Effector memory CD8-positive, alpha-beta T cell (primary cell): Measurements from ENCODE around the gene SRSF1.
A peak's percentile ranks its signal among the peaks of the same experiment; 100 is the strongest.

Source experiments
- ATAC-seq: fragments of 150-1000 bp; cut with Tn5 transposase; replicated peaks from 2 replicates; pipeline ENCODE4 v1.10.0; 2021; ENCODE audit warnings: mild to moderate bottlenecking, moderate library complexity
- DNase-seq, 3 experiments: peaks; one replicate each; pipeline ENCODE4 v3.0.0; 2021
- H3K27ac Mint-ChIP-seq, 2 donors: one replicate each; pipeline ENCODE4 v1.8.0; 2022; ENCODE audit warnings: mild to moderate bottlenecking in 2 of 2, mixed read lengths in 2 of 2, moderate library complexity in 2 of 2
- H3K27me3 Mint-ChIP-seq, 2 donors: one replicate each; pipeline ENCODE4 v1.8.0; 2022; ENCODE audit warnings: mixed read lengths in 2 of 2
- H3K36me3 Mint-ChIP-seq: one replicate; pipeline ENCODE4 v1.8.0; 2022; ENCODE audit warnings: mild to moderate bottlenecking, moderate library complexity, mixed read lengths; ENCODE audit not compliant: insufficient read depth
- H3K4me1 Mint-ChIP-seq, 2 donors: one replicate each; pipeline ENCODE4 v1.8.0; 2022; ENCODE audit warnings: low read depth in 2 of 2, mixed read lengths in 2 of 2
- H3K4me3 Mint-ChIP-seq, 2 donors: one replicate each; pipeline ENCODE4 v1.8.0; 2022; ENCODE audit warnings: mild to moderate bottlenecking in 2 of 2, mixed read lengths in 2 of 2, moderate library complexity in 2 of 2
- H3K9me3 Mint-ChIP-seq, 2 donors: one replicate each; pipeline ENCODE4 v1.8.0; 2022; ENCODE audit warnings: mixed read lengths in 2 of 2

Gene SRSF1

GRCh38 chr17:57993471-57994365 is 13.3 kb downstream of the SRSF1 start:
- Mint-ChIP-seq H3K9me3 (no peaks in the 10 kb centered on the region), H3K4me3 (no peak overlapping the region), H3K36me3 (peaks cover 12% of the 10 kb centered on the region), H3K27ac (peak overlapping the region; percentile 30 to 58), H3K27me3 (no peaks in the 10 kb centered on the region), H3K4me1 (peaks cover 13 to 23% of the 10 kb centered on the region in 2 donors)
- ATAC-seq (no peak), DNase-seq (no peak)

- ATAC-seq (no peak), DNase-seq (no peak)
- peaks cover 21% of the 10 kb centered on the region for H3K36me3 Mint-ChIP-seq
- no peaks in the 10 kb centered on the region for H3K27me3 Mint-ChIP-seq
- no peak overlapping the region for H3K27ac Mint-ChIP-seq
- H3K4me3 Mint-ChIP-seq = no peak overlapping the region
- no peaks in the 10 kb centered on the region for H3K9me3 Mint-ChIP-seq
- H3K4me1 Mint-ChIP-seq = peaks cover 18 to 30% of the 10 kb centered on the region in 2 donors
Measured at GRCh38 chr17:57991537-57991936, 15.5 kb downstream of the SRSF1 start.

GRCh38 chr17:57990037-57990436 is 17.0 kb downstream of the SRSF1 start:
- DNase-seq = no peak
- ATAC-seq = no peak
- Mint-ChIP-seq H3K4me1 (peaks cover 20 to 39% of the 10 kb centered on the region in 2 donors), H3K27ac (no peak overlapping the region), H3K27me3 (no peaks in the 10 kb centered on the region), H3K36me3 (peaks cover 24% of the 10 kb centered on the region), H3K4me3 (peak overlapping the region in 1 of 2 donors; percentile 92), H3K9me3 (no peaks in the 10 kb centered on the region)

GRCh38 chr17:57988301-57989250 is 18.5 kb downstream of the SRSF1 start:
- Mint-ChIP-seq H3K4me3 (peak overlapping the region; percentile 92 to 93), H3K36me3 (peaks cover 24% of the 10 kb centered on the region), H3K27me3 (no peaks in the 10 kb centered on the region), H3K4me1 (peaks cover 30 to 44% of the 10 kb centered on the region in 2 donors), H3K9me3 (no peaks in the 10 kb centered on the region), H3K27ac (peak overlapping the region; percentile 93 to 94)
- peak; percentile 71 for ATAC-seq
- peak; percentile 56 to 59 (median 57) for DNase-seq

GRCh38 chr17:57987581-57988300 is 19.3 kb downstream of the SRSF1 start, which contains the start of gene VEZF1:
VEZF1 (minus strand) TSS chr17:57988254; CDS start chr17:57988111, 143 bp downstream.
- H3K9me3 Mint-ChIP-seq = no peaks in the 10 kb centered on the region
- H3K4me3 Mint-ChIP-seq = peak within 1 kb of the TSS; percentile 92 to 93
- H3K36me3 Mint-ChIP-seq = peaks cover 24% of the 10 kb centered on the region
- peak within 1 kb of the TSS; percentile 94 to 95 for H3K27ac Mint-ChIP-seq
- peaks cover 38 to 49% of the 10 kb centered on the region in 2 donors for H3K4me1 Mint-ChIP-seq
- ATAC-seq (peak; percentile 76), DNase-seq (peak; percentile 70 to 71 (median 70))
- H3K27me3 Mint-ChIP-seq = no peaks in the 10 kb centered on the region

GRCh38 chr17:57986841-57987580 is 20.0 kb downstream of the SRSF1 start:
- no peaks in the 10 kb centered on the region for H3K9me3 Mint-ChIP-seq
- ATAC-seq (no peak), DNase-seq (peak in 1 of 3 experiments; percentile 21)
- peaks cover 28% of the 10 kb centered on the region for H3K36me3 Mint-ChIP-seq
- H3K27me3 Mint-ChIP-seq = no peaks in the 10 kb centered on the region
- H3K4me1 Mint-ChIP-seq = peaks cover 43 to 56% of the 10 kb centered on the region in 2 donors
- H3K4me3 Mint-ChIP-seq = peak overlapping the region; percentile 92 to 93
- peak overlapping the region; percentile 90 to 95 for H3K27ac Mint-ChIP-seq

GRCh38 chr17:57985675-57985974 is 21.4 kb downstream of the SRSF1 start:
- H3K4me3 Mint-ChIP-seq = peak overlapping the region; percentile 34 to 61
- H3K36me3 Mint-ChIP-seq = peaks cover 42% of the 10 kb centered on the region
- no peak for DNase-seq
- ATAC-seq = no peak
- no peaks in the 10 kb centered on the region for H3K27me3 Mint-ChIP-seq
- no peaks in the 10 kb centered on the region for H3K9me3 Mint-ChIP-seq
- peaks cover 53 to 69% of the 10 kb centered on the region in 2 donors for H3K4me1 Mint-ChIP-seq
- H3K27ac Mint-ChIP-seq = peak overlapping the region in 1 of 2 donors; percentile 6

- Mint-ChIP-seq H3K36me3 (peaks cover 47% of the 10 kb centered on the region), H3K27ac (peak overlapping the region in 1 of 2 donors; percentile 6), H3K4me1 (peaks cover 54 to 73% of the 10 kb centered on the region in 2 donors), H3K27me3 (no peaks in the 10 kb centered on the region), H3K9me3 (no peaks in the 10 kb centered on the region), H3K4me3 (peak overlapping the region; percentile 34 to 61)
- DNase-seq (no peak), ATAC-seq (no peak)
Measured at GRCh38 chr17:57984936-57985674, 21.9 kb downstream of the SRSF1 start.

GRCh38 chr17:57984261-57984890 is 22.7 kb downstream of the SRSF1 start:
- peak overlapping the region; percentile 26 to 61 for H3K4me3 Mint-ChIP-seq
- H3K9me3 Mint-ChIP-seq = no peaks in the 10 kb centered on the region
- H3K4me1 Mint-ChIP-seq = peaks cover 54 to 73% of the 10 kb centered on the region in 2 donors
- peak overlapping the region in 1 of 2 donors; percentile 6 for H3K27ac Mint-ChIP-seq
- ATAC-seq (no peak), DNase-seq (no peak)
- peaks cover 54% of the 10 kb centered on the region for H3K36me3 Mint-ChIP-seq
- H3K27me3 Mint-ChIP-seq = no peaks in the 10 kb centered on the region

- Mint-ChIP-seq H3K36me3 (peaks cover 57% of the 10 kb centered on the region), H3K4me1 (peaks cover 53 to 68% of the 10 kb centered on the region in 2 donors), H3K9me3 (no peaks in the 10 kb centered on the region), H3K27ac (no peak overlapping the region), H3K27me3 (no peaks in the 10 kb centered on the region), H3K4me3 (peak overlapping the region; percentile 61 to 65)
- no peak for DNase-seq
- no peak for ATAC-seq
Measured at GRCh38 chr17:57983446-57983845, 23.6 kb downstream of the SRSF1 start.

GRCh38 chr17:57982452-57983170 is 24.4 kb downstream of the SRSF1 start:
- DNase-seq (peak in 2 of 3 experiments; percentile 16 to 22), ATAC-seq (peak; percentile 85)
- peaks cover 57 to 75% of the 10 kb centered on the region in 2 donors for H3K4me1 Mint-ChIP-seq
- H3K9me3 Mint-ChIP-seq = no peaks in the 10 kb centered on the region
- no peaks in the 10 kb centered on the region for H3K27me3 Mint-ChIP-seq
- H3K27ac Mint-ChIP-seq = peak overlapping the region; percentile 69 to 80
- H3K4me3 Mint-ChIP-seq = peak overlapping the region; percentile 61 to 65
- peaks cover 61% of the 10 kb centered on the region for H3K36me3 Mint-ChIP-seq
